Liver (tissue), 9 donors: ENCODE results near the gene RALGPS1. TPM values are rescaled to one million over a fixed set of nuclear protein-coding genes. Genes with fewer than 3 reads are reported as not detected.
A peak's percentile ranks its signal among the peaks of the same experiment; 100 is the strongest.

ENCODE experiments used
- DNase-seq: peaks from one replicate; pipeline ENCODE4 v3.0.0-alpha.2; 2017; ENCODE audit warnings: low spot score
- H3K27ac ChIP-seq, 2 donors: one replicate each; pipeline ENCODE4 v1.7.0; 2013; ENCODE audit warnings: inconsistent platforms in 2 of 2, low read length in 2 of 2, control low read depth in 1 of 2, low read depth in 1 of 2, mild to moderate bottlenecking in 1 of 2
- H3K27me3 ChIP-seq, 4 donors: one replicate each; pipeline versions ENCODE4 v1.6.1 to v1.7.0; 2013; ENCODE audit warnings: low read length in 3 of 4, inconsistent platforms in 1 of 4, mild to moderate bottlenecking in 1 of 4, moderate library complexity in 1 of 4; ENCODE audit not compliant: control insufficient read depth in 4 of 4, insufficient read depth in 4 of 4
- H3K36me3 ChIP-seq, 4 donors: one replicate each; pipeline versions ENCODE4 v1.6.1 to v1.7.0; 2013; ENCODE audit warnings: low read length in 3 of 4, mild to moderate bottlenecking in 3 of 4, low read depth in 1 of 4, moderate library complexity in 1 of 4; ENCODE audit not compliant: control insufficient read depth in 4 of 4, insufficient read depth in 3 of 4
- H3K4me1 ChIP-seq, 4 donors: one replicate each; pipeline versions ENCODE4 v1.6.1 to v1.7.0; 2013; ENCODE audit warnings: low read length in 3 of 4, mild to moderate bottlenecking in 3 of 4, moderate library complexity in 1 of 4; ENCODE audit not compliant: control insufficient read depth in 4 of 4, insufficient read depth in 4 of 4
- H3K4me3 ChIP-seq, 3 donors: one replicate each; pipeline versions ENCODE4 v1.6.1 to v1.7.0; 2013; ENCODE audit warnings: low read length in 3 of 3, control low read depth in 1 of 3, low read depth in 1 of 3, mild to moderate bottlenecking in 1 of 3
- H3K9ac ChIP-seq, 2 donors: one replicate each; pipeline ENCODE4 v1.7.0; 2013; ENCODE audit warnings: low read length in 2 of 2, mild to moderate bottlenecking in 2 of 2, moderate library complexity in 2 of 2, control low read depth in 1 of 2, low read depth in 1 of 2
- H3K9me3 ChIP-seq, 4 donors: one replicate each; pipeline versions ENCODE4 v1.6.1 to v1.7.0; 2013; ENCODE audit warnings: low read length in 3 of 4; ENCODE audit not compliant: control insufficient read depth in 4 of 4
- EGR1 ChIP-seq, 2 donors: IDR thresholded peaks; 2 replicates each; pipeline ENCODE4 v1.6.1; 2016 to 2018; ENCODE audit warnings: antibody characterized with exemption in 2 of 2, low read depth in 2 of 2
- FOXA1 ChIP-seq: IDR thresholded peaks from 2 replicates; pipeline ENCODE4 v1.6.1; 2016; ENCODE audit warnings: antibody characterized with exemption
- FOXA2 ChIP-seq: IDR thresholded peaks from 2 replicates; pipeline ENCODE4 v1.6.1; 2016; ENCODE audit warnings: antibody characterized with exemption
- GABPA ChIP-seq, 2 donors: IDR thresholded peaks in 1 of 2; conservative IDR thresholded peaks in 1 of 2; 2 replicates each; pipeline ENCODE4 v1.6.1; 2016; ENCODE audit warnings: antibody characterized with exemption in 2 of 2, mild to moderate bottlenecking in 1 of 2, moderate library complexity in 1 of 2
- HNF4A ChIP-seq, 2 donors: conservative IDR thresholded peaks; 2 replicates each; pipeline ENCODE4 v1.6.1; 2016; ENCODE audit warnings: antibody characterized with exemption in 2 of 2, mild to moderate bottlenecking in 2 of 2
- HNF4G ChIP-seq: IDR thresholded peaks from 2 replicates; pipeline ENCODE4 v1.6.1; 2016; ENCODE audit warnings: antibody characterized with exemption
- JUND ChIP-seq, 2 donors: IDR thresholded peaks; 2 replicates each; pipeline ENCODE4 v1.6.1; 2016; ENCODE audit warnings: antibody characterized with exemption in 2 of 2
- NR2F2 ChIP-seq: IDR thresholded peaks from 2 replicates; pipeline ENCODE4 v1.6.1; 2016; ENCODE audit warnings: antibody characterized with exemption
- RAD21 ChIP-seq, 2 donors: IDR thresholded peaks; 2 replicates each; pipeline ENCODE4 v1.6.1; 2016; ENCODE audit warnings: antibody characterized with exemption in 2 of 2, mild to moderate bottlenecking in 2 of 2
- RXRA ChIP-seq, 2 donors: IDR thresholded peaks; 2 replicates each; pipeline ENCODE4 v1.6.1; 2017 to 2018; ENCODE audit warnings: antibody characterized with exemption in 2 of 2, mild to moderate bottlenecking in 1 of 2
- TAF1 ChIP-seq: conservative IDR thresholded peaks from 2 replicates; pipeline ENCODE4 v1.6.1; 2016; ENCODE audit warnings: antibody characterized with exemption, mild to moderate bottlenecking
- YY1 ChIP-seq: IDR thresholded peaks from 2 replicates; pipeline ENCODE4 v1.6.1; 2016; ENCODE audit warnings: antibody characterized with exemption, mild to moderate bottlenecking
- WGBS: extraction: QIAGEN DNeasy Blood & Tissue Kit; methylation state at CpG from one replicate; pipeline ENCODE4 v1.1.7; 2013; 5-methylcytosine and 5-hydroxymethylcytosine counted together
- polyA plus RNA-seq, 2 donors: library from polyadenylated mRNA; stranded (reverse) in 1 of 2; unstranded in 1 of 2; fragments of 200-250 nt in 1 of 2; fragments of >200 nt in 1 of 2; fragmentation: Nextera tagmentation in 1 of 2; extraction: Ambion mirVana in 1 of 2; gene quantifications; one replicate each; pipeline versions ENCODE4 v1.2.1 to v1.2.3, GENCODE V29; 2013 to 2015
- total RNA-seq, 2 donors: library from RNA; depleted of rRNA; stranded (reverse); fragments of >200 nt; gene quantifications; one replicate each; pipeline ENCODE4 v1.2.3, GENCODE V29; 2014
- TF ChIP-seq, protein P1 (sequence below): IDR thresholded peaks from 2 replicates; pipeline ENCODE4 v1.6.1; 2016; ENCODE audit warnings: antibody characterized with exemption, mild to moderate bottlenecking
- TF ChIP-seq, protein P2 (sequence below): IDR thresholded peaks from 2 replicates; pipeline ENCODE4 v1.6.1; 2016; ENCODE audit warnings: antibody characterized with exemption
- TF ChIP-seq, protein P3 (sequence below): IDR thresholded peaks from 2 replicates; pipeline ENCODE4 v1.6.1; 2016; ENCODE audit warnings: antibody characterized with exemption
- TF ChIP-seq, protein P4 (sequence below): IDR thresholded peaks from 2 replicates; pipeline ENCODE4 v1.6.1; 2016; ENCODE audit warnings: antibody characterized with exemption
- TF ChIP-seq, protein P5 (sequence below): fragments of 150-350 bp; IDR thresholded peaks from 2 replicates; pipeline ENCODE4 v1.5.1; 2017; ENCODE audit warnings: improper control_type of control experiment, low read depth, low read length; ENCODE audit not compliant: missing input control
- donor health status: healthy.
- donor health status: healthy.
- donor health status: healthy.
- donor health status: healthy.
- donor health status: healthy.

Gene RALGPS1
- total and polyA plus RNA-seq, 4 donors, result 1.4 to 2.7 (median 2.0) TPM

DNA sequence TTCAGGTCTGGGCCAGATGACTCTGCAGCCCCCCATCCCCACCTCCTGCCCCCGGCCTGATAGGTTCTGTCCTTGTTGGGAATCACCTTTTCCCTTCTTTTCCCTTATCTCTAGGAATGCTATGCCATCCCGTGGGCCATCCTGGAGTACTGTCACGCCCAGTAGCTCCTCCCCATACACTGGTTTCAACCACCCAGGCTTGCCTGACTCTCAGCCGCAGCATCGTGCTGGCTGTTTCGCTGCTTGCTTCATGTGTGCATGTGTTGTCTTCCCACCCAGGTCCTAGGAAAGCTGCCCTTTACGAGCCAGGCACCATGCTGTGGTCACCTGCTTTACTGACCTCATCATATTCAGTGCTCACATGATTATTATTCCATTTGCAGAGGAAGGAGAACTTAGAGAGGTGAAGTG lies 136.0 kb downstream of the RALGPS1 start (continued):
- TF ChIP-seq, protein P1, sequence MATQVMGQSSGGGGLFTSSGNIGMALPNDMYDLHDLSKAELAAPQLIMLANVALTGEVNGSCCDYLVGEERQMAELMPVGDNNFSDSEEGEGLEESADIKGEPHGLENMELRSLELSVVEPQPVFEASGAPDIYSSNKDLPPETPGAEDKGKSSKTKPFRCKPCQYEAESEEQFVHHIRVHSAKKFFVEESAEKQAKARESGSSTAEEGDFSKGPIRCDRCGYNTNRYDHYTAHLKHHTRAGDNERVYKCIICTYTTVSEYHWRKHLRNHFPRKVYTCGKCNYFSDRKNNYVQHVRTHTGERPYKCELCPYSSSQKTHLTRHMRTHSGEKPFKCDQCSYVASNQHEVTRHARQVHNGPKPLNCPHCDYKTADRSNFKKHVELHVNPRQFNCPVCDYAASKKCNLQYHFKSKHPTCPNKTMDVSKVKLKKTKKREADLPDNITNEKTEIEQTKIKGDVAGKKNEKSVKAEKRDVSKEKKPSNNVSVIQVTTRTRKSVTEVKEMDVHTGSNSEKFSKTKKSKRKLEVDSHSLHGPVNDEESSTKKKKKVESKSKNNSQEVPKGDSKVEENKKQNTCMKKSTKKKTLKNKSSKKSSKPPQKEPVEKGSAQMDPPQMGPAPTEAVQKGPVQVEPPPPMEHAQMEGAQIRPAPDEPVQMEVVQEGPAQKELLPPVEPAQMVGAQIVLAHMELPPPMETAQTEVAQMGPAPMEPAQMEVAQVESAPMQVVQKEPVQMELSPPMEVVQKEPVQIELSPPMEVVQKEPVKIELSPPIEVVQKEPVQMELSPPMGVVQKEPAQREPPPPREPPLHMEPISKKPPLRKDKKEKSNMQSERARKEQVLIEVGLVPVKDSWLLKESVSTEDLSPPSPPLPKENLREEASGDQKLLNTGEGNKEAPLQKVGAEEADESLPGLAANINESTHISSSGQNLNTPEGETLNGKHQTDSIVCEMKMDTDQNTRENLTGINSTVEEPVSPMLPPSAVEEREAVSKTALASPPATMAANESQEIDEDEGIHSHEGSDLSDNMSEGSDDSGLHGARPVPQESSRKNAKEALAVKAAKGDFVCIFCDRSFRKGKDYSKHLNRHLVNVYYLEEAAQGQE, result no peak
- TF ChIP-seq RXRA (IDR thresholded peaks at IDR 0.05) (no peak), TAF1 (no peak)

DNA sequence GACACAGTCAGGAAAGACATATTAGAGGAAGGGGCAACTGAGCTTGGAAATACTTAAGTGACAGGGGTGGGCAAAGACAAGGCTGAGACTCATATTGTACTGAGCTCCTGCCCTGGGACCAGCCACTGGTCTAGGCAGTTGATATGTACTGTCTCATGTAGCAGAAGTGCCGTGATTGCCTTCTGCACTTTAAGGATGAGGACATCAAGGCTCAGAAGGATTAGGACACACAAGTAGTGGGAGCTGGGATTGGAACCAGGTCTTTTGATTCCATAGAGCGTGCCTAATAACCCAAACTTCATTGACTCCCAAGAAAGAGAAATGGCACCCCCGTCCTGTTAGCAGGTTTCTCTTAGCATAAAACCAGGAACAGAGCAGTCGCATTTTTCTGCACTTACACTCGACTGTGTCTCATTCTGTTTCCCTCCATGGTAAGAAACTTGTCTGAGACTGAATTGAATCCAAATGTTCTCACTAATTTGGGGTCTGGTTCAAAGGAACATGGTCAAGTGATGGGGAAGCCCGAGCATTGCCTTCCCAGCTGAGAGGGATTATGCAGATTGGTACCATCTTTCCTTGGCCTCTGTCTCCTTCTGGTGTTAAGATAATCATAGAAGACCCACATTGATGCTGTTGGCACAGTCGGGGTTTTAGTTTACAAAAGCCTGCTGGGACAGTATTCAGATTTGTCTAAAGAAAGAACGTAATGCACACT lies 137.5 kb downstream of the RALGPS1 start:
- peak overlapping the region in 1 of 2 donors; percentile 32 for H3K27ac ChIP-seq
- WGBS, result 91% methylated on average over 8 of the region's 8 CpGs

More for the DNA sequence above, 137.5 kb downstream of the RALGPS1 start:
- Histone ChIP-seq H3K9ac (no peak overlapping the region), H3K4me3 (no peak overlapping the region), H3K27me3 (no peaks in the 10 kb centered on the region), H3K36me3 (no peaks in the 10 kb centered on the region), H3K9me3 (no peaks in the 10 kb centered on the region), H3K4me1 (no peaks in the 10 kb centered on the region)
- no peak for DNase-seq
- TF ChIP-seq, protein P2, sequence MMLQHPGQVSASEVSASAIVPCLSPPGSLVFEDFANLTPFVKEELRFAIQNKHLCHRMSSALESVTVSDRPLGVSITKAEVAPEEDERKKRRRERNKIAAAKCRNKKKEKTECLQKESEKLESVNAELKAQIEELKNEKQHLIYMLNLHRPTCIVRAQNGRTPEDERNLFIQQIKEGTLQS, result no peak
- TF ChIP-seq TAF1, result no peak
- no peak for TF ChIP-seq RXRA (IDR thresholded peaks at IDR 0.05)
- TF ChIP-seq, protein P3, sequence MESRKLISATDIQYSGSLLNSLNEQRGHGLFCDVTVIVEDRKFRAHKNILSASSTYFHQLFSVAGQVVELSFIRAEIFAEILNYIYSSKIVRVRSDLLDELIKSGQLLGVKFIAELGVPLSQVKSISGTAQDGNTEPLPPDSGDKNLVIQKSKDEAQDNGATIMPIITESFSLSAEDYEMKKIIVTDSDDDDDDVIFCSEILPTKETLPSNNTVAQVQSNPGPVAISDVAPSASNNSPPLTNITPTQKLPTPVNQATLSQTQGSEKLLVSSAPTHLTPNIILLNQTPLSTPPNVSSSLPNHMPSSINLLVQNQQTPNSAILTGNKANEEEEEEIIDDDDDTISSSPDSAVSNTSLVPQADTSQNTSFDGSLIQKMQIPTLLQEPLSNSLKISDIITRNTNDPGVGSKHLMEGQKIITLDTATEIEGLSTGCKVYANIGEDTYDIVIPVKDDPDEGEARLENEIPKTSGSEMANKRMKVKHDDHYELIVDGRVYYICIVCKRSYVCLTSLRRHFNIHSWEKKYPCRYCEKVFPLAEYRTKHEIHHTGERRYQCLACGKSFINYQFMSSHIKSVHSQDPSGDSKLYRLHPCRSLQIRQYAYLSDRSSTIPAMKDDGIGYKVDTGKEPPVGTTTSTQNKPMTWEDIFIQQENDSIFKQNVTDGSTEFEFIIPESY, result no peak
- TF ChIP-seq, protein P4, sequence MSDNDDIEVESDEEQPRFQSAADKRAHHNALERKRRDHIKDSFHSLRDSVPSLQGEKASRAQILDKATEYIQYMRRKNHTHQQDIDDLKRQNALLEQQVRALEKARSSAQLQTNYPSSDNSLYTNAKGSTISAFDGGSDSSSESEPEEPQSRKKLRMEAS, result no peak
- TF ChIP-seq, protein P5, sequence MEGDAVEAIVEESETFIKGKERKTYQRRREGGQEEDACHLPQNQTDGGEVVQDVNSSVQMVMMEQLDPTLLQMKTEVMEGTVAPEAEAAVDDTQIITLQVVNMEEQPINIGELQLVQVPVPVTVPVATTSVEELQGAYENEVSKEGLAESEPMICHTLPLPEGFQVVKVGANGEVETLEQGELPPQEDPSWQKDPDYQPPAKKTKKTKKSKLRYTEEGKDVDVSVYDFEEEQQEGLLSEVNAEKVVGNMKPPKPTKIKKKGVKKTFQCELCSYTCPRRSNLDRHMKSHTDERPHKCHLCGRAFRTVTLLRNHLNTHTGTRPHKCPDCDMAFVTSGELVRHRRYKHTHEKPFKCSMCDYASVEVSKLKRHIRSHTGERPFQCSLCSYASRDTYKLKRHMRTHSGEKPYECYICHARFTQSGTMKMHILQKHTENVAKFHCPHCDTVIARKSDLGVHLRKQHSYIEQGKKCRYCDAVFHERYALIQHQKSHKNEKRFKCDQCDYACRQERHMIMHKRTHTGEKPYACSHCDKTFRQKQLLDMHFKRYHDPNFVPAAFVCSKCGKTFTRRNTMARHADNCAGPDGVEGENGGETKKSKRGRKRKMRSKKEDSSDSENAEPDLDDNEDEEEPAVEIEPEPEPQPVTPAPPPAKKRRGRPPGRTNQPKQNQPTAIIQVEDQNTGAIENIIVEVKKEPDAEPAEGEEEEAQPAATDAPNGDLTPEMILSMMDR, result no peak
- TF ChIP-seq, protein P1, result no peak
- TF ChIP-seq FOXA2, result no peak
- no peak for TF ChIP-seq HNF4A (conservative IDR thresholded peaks at IDR 0.05)
- TF ChIP-seq YY1, result no peak
- TF ChIP-seq FOXA1, result no peak
- no peak for TF ChIP-seq GABPA (IDR thresholded peaks at IDR 0.05 in 1 of 2, conservative IDR thresholded peaks at IDR 0.05 in 1 of 2)
- no peak for TF ChIP-seq JUND (IDR thresholded peaks at IDR 0.05)
- TF ChIP-seq HNF4G, result no peak
- TF ChIP-seq RAD21 (IDR thresholded peaks at IDR 0.05), result no peak
- TF ChIP-seq NR2F2, result no peak
- TF ChIP-seq EGR1 (IDR thresholded peaks at IDR 0.05; ENCODE audit: low read depth in 2 of 2), result no peak
